HuH-7 (cell line): ENCODE measurements around the gene TINAGL1.

Experiments used
- DNase-seq: peaks from one replicate; pipeline ENCODE4 v3.0.0; 2011; ENCODE audit warnings: low spot score

TINAGL1 gene

DNA sequence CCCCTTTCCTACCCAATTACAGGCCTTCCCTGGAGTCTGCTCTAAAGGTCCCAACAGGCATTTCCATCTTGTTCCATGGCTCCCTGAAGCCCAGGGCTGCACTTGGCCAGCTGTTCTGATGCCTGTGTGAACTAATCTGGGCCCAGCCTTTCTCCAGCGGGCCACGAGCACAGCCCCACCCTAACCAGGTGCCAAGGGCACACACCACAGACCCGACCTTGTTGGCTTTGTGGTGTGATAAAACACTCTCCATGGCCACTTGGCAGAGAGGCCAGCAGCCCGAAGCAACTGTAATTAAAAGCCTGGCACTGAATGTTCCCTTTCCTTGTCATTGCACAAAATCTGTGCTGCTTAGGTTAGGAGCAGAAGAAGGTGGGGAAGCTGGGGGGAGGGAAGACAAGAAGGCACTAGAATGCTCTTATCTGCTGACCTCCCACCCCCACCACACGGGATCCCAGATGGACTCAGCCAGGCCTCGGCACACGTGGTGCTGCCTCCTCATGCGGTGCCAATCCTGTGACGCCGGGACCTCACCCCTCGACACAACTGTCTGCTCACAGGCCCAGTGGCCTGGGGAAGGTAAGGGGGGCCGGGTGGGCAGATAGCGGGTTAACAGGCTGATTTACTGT lies 51.1 kb downstream of the TINAGL1 start:
- no peak for DNase-seq

DNA sequence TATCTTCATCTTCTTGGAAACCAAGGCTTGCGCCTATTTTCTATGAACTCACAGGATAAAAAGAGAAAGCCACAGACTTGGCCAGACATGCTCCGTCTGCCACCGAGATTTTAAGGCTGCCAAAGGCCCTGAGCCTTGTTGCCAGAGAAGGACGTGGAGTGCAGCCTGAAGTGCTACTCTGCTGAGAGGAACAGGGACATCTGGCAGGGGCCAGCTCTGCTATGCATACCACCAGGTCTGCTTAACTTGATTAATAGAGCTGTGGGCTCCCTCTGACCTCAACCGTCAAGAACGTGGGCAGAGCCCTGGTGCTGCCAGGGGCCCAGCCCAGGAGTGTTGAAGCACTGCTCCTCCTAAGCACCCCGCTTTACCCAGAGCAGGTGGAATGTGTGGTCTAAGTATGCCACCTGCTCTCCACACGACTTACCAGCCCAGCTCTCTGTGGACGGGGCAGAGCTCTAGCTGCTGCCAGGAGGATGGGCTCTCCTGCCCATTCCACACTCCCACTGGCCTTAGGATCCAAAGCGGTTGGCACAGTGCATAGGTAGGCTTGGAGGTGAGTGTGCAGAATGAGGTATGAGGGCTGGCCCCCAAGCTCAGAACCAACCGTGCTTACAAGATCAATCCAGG lies 51.7 kb downstream of the TINAGL1 start:
- DNase-seq: no peak

DNA sequence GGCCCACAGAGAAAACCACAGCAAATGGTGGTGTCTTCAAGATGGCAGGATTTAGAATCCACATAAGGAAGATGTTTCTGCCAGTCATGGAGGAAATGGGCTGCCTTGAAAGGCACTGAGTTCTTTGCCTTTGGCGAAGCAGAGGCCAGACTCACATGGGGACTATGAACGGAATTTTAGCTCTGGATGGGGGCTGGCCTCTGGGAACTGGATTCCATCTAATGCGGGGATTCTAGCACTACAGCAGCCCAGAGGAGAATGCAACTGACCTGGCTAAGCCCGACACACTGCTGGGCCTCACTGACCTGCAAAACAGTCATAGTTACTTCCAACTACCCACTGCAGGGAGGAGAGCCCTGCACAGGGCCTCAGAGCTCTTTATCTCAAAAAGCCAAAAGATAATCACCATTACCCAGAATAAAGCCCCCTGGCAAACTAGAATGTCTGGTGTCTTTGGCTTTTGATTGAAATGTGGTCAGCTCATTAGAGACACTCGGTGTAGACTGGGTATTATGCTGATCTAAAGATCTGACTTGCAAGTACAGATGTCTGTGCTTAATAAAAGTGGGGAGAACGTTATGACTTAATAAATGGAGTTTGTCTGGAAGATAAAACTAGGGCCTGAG lies 52.7 kb downstream of the TINAGL1 start:
- no peak for DNase-seq

- no peak for DNase-seq
Observed at GRCh38 chr1:31632649-31633048, 56.3 kb downstream of the TINAGL1 start.

- DNase-seq: peak; percentile 52
Observed at GRCh38 chr1:31633117-31633516, 56.8 kb downstream of the TINAGL1 start.
